ENCODE results near the gene SERPINC1. TPM values are rescaled to one million over a fixed set of nuclear protein-coding genes. Genes with fewer than 3 reads are reported as not detected.

The SERPINC1 gene
- not detected for total RNA-seq

GRCh38 chr1:173917149-173917548 is at the start of gene SERPINC1:
Gene SERPINC1 (minus strand): TSS chr1:173917327. CDS start chr1:173917259, 68 bp downstream.

GRCh38 chr1:173868266-173869020 is 48.7 kb downstream of the SERPINC1 start, which contains the start of gene ZBTB37:
Gene ZBTB37 (plus strand): TSS chr1:173868380. CDS start chr1:173870226, 1,846 bp downstream.

GRCh38 chr1:173867753-173868265 is 49.3 kb downstream of the SERPINC1 start, which contains the start of gene GAS5:
Gene GAS5 (minus strand): TSS chr1:173867989.

Other genes with a start within 250 kb of the SERPINC1 start
- 4.9 TPM for gene ANKRD45, start 247.5 kb downstream of the SERPINC1 start, total RNA-seq
- gene KLHL20, start 202.3 kb downstream of the SERPINC1 start, total RNA-seq = 62.1 TPM
- 17.9 TPM for gene DARS2, start 92.7 kb downstream of the SERPINC1 start, total RNA-seq
- 11.7 TPM for gene CENPL, start 92.4 kb downstream of the SERPINC1 start, total RNA-seq
- 292 TPM for gene GAS5, start 49.3 kb downstream of the SERPINC1 start, total RNA-seq
- 42.5 TPM for gene ZBTB37, start 48.9 kb downstream of the SERPINC1 start, total RNA-seq
- gene RC3H1, start 105.0 kb upstream of the SERPINC1 start, total RNA-seq = 40.2 TPM
- gene RABGAP1L, start 242.2 kb upstream of the SERPINC1 start, total RNA-seq = 107 TPM

All from camera-type eye (tissue), 1 donor.